CD4-positive, CD25-positive, alpha-beta regulatory T cell (primary cell): Measurements from ENCODE around the gene CDC123. TPM values are rescaled to one million over a fixed set of nuclear protein-coding genes. Genes with fewer than 3 reads are reported as not detected.
A peak's percentile ranks its signal among the peaks of the same experiment; 100 is the strongest.

Experiments used
- ATAC-seq, 2 donors: fragments of 150-1000 bp; cut with Tn5 transposase; one replicate each; pipeline ENCODE4 v1.10.0; 2021; ENCODE audit warnings: low read depth in 2 of 2, moderate number of reproducible peaks in 2 of 2, moderate library complexity in 1 of 2
- DNase-seq, 3 donors: peaks; one replicate each; pipeline versions ENCODE4 v3.0.0 to v3.0.0-alpha.2; 2012 to 2022; ENCODE audit warnings: mixed read lengths in 1 of 3
- H3K27ac ChIP-seq: one replicate; pipeline ENCODE4 v1.7.0; 2013; ENCODE audit warnings: mild to moderate bottlenecking, low read length; ENCODE audit not compliant: insufficient read depth, poor library complexity, severe bottlenecking
- H3K27me3 ChIP-seq: one replicate; pipeline ENCODE4 v1.7.0; 2013; ENCODE audit warnings: low read length; ENCODE audit not compliant: control insufficient read depth, insufficient read depth
- H3K36me3 ChIP-seq: one replicate; pipeline ENCODE4 v1.7.0; 2013; ENCODE audit warnings: mild to moderate bottlenecking, low read length, moderate library complexity; ENCODE audit not compliant: control insufficient read depth, insufficient read depth
- H3K4me1 ChIP-seq: 2 replicates; pipeline ENCODE4 v1.7.0; 2013; ENCODE audit warnings: mild to moderate bottlenecking, low read length; ENCODE audit not compliant: insufficient read depth, control insufficient read depth, poor library complexity, severe bottlenecking
- H3K4me3 ChIP-seq: one replicate; pipeline ENCODE4 v1.7.0; 2013; ENCODE audit warnings: low read depth, mild to moderate bottlenecking, low read length, moderate library complexity
- H3K9me3 ChIP-seq, 2 experiments: 1 replicate in 1 of 2; 2 replicates in 1 of 2; pipeline ENCODE4 v1.7.0; 2013; ENCODE audit warnings: low read length in 2 of 2, mild to moderate bottlenecking in 1 of 2, moderate library complexity in 1 of 2; ENCODE audit not compliant: control insufficient read depth in 2 of 2
- H3K27ac Mint-ChIP-seq, 3 donors: one replicate each; pipeline ENCODE4 v1.8.0; 2020 to 2022; ENCODE audit warnings: mild to moderate bottlenecking in 3 of 3, mixed read lengths in 3 of 3, moderate library complexity in 2 of 3
- H3K27me3 Mint-ChIP-seq: one replicate; pipeline ENCODE4 v1.8.0; 2022; ENCODE audit warnings: mild to moderate bottlenecking, mixed read lengths
- H3K36me3 Mint-ChIP-seq: one replicate; pipeline ENCODE4 v1.8.0; 2020; ENCODE audit warnings: mixed read lengths
- H3K4me1 Mint-ChIP-seq, 4 donors: one replicate each; pipeline ENCODE4 v1.8.0; 2020 to 2022; ENCODE audit warnings: mixed read lengths in 4 of 4, mild to moderate bottlenecking in 1 of 4
- H3K4me3 Mint-ChIP-seq, 4 donors: one replicate each; pipeline ENCODE4 v1.8.0; 2020 to 2022; ENCODE audit warnings: mild to moderate bottlenecking in 4 of 4, mixed read lengths in 4 of 4, moderate library complexity in 3 of 4
- H3K9me3 Mint-ChIP-seq, 7 donors: one replicate each; pipeline ENCODE4 v1.8.0; 2020 to 2022; ENCODE audit warnings: mixed read lengths in 7 of 7, mild to moderate bottlenecking in 3 of 7, moderate library complexity in 2 of 7
- polyA plus RNA-seq, 4 donors: library from polyadenylated mRNA; unstranded; fragments of 300-500 nt; fragmentation: Illumina TruSeq; gene quantifications; one replicate each; pipeline ENCODE4 v1.2.3, GENCODE V29; 2021
- total RNA-seq: library from RNA; stranded (reverse); gene quantifications from one replicate; pipeline ENCODE4 v1.2.3, GENCODE V29; 2022

CDC123 gene
- total and polyA plus RNA-seq, 5 donors from 2014 or later, result 50.3 to 111 (median 100) TPM

DNA sequence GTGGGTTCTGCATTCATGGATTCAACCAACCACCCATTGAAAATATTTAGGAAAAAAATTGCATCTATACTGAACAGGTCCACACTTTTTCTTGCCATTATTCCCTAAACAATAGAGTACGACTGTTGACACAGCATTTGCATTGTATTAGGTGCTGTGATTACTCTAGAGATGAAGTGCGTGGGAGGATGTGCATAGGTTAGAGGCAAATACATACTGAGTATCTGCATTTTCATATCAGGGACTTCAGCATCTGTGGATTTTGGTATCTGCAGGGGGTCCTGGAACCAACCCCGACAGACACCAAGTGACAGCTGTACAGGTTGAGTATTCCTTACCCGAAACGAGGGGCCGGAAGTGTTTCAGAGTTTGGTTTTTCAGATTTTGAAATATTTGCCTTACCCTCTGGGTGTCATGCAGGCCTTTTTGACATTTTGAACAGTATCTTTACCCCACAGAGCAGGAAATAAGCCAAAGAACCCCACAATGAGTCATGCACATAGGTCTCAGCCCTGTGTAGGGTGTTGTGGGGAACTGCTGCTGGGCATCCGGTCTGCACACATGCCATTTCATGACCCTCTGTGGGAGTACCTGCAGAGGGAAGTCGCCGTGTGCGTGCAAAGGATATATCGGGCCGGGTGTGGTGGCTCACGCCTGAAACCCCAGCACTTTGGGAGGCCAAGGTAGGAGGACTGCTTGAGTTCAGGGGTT is 14.8 kb upstream of the CDC123 start:
- DNase-seq, result peak; percentile 43 to 96 (median 79)
- H3K36me3 ChIP-seq, result peaks cover 47% of the 10 kb centered on the region
- H3K36me3 Mint-ChIP-seq, result peaks cover 30% of the 10 kb centered on the region
- peak overlapping the region; percentile 57 for H3K4me3 ChIP-seq
- H3K9me3 Mint-ChIP-seq, result no peaks in the 10 kb centered on the region
- peak overlapping the region; percentile 91 to 97 (median 92) for H3K27ac Mint-ChIP-seq
- peaks cover 19 to 31% (median 20%) of the 10 kb centered on the region in 4 donors for H3K4me1 Mint-ChIP-seq
- H3K27me3 ChIP-seq, result no peaks in the 10 kb centered on the region
- H3K27me3 Mint-ChIP-seq, result no peaks in the 10 kb centered on the region
- peak; percentile 100 for ATAC-seq
- H3K4me1 ChIP-seq, result peaks cover 16% of the 10 kb centered on the region
- no peaks in the 10 kb centered on the region for H3K9me3 ChIP-seq
- peak overlapping the region; percentile 35 to 73 (median 68) for H3K4me3 Mint-ChIP-seq
- peak overlapping the region; percentile 71 for H3K27ac ChIP-seq

DNA sequence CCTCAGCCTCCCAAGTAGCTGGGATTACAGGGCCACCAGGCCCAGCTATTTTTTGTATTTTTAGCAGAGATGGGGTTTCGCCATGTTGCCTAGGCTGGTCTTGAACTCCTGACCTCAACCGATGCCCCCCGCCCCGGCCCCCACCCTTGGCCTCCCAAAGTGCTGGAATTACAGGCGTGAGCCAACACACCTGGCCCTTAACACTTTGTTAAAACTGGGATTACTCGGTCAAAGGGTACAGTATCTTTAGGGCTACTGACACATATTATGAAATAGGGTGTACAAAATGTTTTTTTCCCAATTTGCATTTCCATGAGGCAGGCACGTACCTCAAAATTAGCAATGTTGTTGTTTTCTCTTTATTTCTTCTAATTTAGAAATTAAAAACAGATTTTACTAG is 11.8 kb upstream of the CDC123 start:
- Mint-ChIP-seq H3K27ac (no peak overlapping the region), H3K27me3 (no peaks in the 10 kb centered on the region), H3K9me3 (no peaks in the 10 kb centered on the region), H3K4me1 (peaks cover 23 to 56% (median 25%) of the 10 kb centered on the region in 4 donors), H3K4me3 (no peak overlapping the region), H3K36me3 (peaks cover 40% of the 10 kb centered on the region)
- H3K4me3 ChIP-seq, result no peak overlapping the region
- H3K36me3 ChIP-seq, result peaks cover 39% of the 10 kb centered on the region
- H3K4me1 ChIP-seq, result peaks cover 16% of the 10 kb centered on the region
- ATAC-seq, result no peak
- no peaks in the 10 kb centered on the region for H3K27me3 ChIP-seq
- DNase-seq, result no peak
- H3K9me3 ChIP-seq, result no peaks in the 10 kb centered on the region
- H3K27ac ChIP-seq, result no peak overlapping the region

DNA sequence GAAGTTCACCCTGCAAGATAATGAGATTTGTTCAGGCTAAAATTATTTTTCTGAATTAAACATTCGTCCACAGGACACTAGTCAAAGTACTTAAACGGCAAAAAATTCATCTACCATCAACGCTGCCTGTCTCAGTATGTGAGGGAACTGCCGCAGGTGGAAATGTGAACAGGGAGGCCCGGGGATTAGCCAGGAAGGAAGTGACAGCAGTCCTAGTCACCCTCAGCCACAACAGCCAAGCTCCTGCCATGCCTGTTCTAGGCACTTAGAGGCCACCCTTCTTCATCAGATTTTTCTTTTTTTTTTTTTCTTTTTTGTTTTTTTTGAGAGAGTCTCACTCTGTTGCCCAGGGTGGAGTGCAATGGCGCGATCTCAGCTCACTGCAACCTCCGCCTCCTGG is 9.7 kb upstream of the CDC123 start:
- Histone ChIP-seq H3K27ac (no peak overlapping the region), H3K4me1 (peaks cover 2% of the 10 kb centered on the region), H3K27me3 (no peaks in the 10 kb centered on the region), H3K4me3 (no peak overlapping the region), H3K36me3 (peaks cover 41% of the 10 kb centered on the region), H3K9me3 (no peaks in the 10 kb centered on the region)
- Mint-ChIP-seq H3K4me3 (no peak overlapping the region), H3K27me3 (no peaks in the 10 kb centered on the region), H3K4me1 (peaks cover 11 to 51% (median 18%) of the 10 kb centered on the region in 4 donors), H3K27ac (peak overlapping the region in 2 of 3 donors; percentile 77 to 92), H3K36me3 (peaks cover 42% of the 10 kb centered on the region), H3K9me3 (peaks cover 0 to 2% (median 0%) of the 10 kb centered on the region in 7 donors)
- DNase-seq, result no peak
- ATAC-seq, result no peak

DNA sequence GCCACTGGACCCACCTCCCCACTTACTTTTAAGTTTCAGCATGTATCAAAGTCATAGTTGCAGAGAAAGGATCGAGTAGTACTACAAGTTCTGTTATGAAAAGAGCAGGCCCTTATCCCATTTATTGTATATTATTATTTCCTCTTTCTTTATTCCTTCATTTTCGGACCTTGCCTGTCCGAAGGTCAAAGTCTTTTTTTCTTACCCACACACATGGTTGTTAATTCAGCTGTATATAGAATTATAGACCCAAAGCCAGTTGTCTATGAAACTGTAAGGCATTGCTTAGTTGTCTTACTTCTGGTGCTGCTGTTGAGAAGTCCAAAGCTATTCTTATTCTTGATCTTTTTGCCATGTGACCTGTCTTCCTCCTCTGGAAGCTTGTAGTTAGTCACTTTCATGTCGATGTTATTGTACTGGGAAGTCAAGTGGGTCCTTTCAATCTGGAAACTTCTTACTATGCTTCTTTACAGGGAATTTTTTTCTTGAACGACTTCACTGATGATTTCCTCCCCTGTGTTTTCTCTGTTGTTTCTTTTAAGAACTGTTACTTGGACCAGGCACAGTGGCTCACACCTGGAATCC is 8.6 kb upstream of the CDC123 start:
- H3K36me3 Mint-ChIP-seq, result peaks cover 46% of the 10 kb centered on the region
- Histone ChIP-seq H3K4me3 (no peak overlapping the region), H3K36me3 (peaks cover 47% of the 10 kb centered on the region), H3K27ac (no peak overlapping the region), H3K27me3 (no peaks in the 10 kb centered on the region), H3K4me1 (peaks cover 3% of the 10 kb centered on the region), H3K9me3 (no peaks in the 10 kb centered on the region)
- peaks cover 0 to 2% (median 0%) of the 10 kb centered on the region in 7 donors for H3K9me3 Mint-ChIP-seq
- peak overlapping the region in 1 of 4 donors; percentile 6 for H3K4me3 Mint-ChIP-seq
- H3K4me1 Mint-ChIP-seq, result peaks cover 13 to 50% (median 19%) of the 10 kb centered on the region in 4 donors
- ATAC-seq (no peak), DNase-seq (no peak)
- no peaks in the 10 kb centered on the region for H3K27me3 Mint-ChIP-seq
- peak overlapping the region; percentile 21 to 90 (median 77) for H3K27ac Mint-ChIP-seq

DNA sequence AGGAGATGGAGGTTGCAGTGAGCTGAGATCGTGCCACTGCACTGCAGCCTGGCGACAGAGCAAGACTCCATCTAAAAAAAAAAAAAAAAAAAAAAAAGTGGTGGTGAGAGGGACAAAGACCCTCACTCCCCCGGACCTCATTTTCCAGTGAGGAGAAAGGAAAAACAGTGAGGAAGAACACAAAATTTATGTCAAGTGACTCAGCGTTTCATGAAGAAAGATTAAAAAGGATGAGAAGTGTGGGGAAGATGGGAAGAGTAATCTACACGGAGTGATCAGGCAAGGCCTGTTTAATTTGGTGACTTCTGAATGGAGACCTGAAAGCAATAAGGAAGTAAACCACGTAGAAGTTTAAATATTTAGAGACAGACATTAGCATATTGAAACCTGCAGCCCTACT is 7.3 kb upstream of the CDC123 start:
- peaks cover 42% of the 10 kb centered on the region for H3K36me3 Mint-ChIP-seq
- Histone ChIP-seq H3K27me3 (no peaks in the 10 kb centered on the region), H3K36me3 (peaks cover 46% of the 10 kb centered on the region), H3K9me3 (no peaks in the 10 kb centered on the region), H3K4me1 (peaks cover 4% of the 10 kb centered on the region), H3K27ac (no peak overlapping the region), H3K4me3 (no peak overlapping the region)
- H3K9me3 Mint-ChIP-seq, result peaks cover 0 to 2% (median 0%) of the 10 kb centered on the region in 7 donors
- peak overlapping the region in 1 of 4 donors; percentile 9 for H3K4me3 Mint-ChIP-seq
- ATAC-seq, result no peak
- DNase-seq, result no peak
- H3K27me3 Mint-ChIP-seq, result no peaks in the 10 kb centered on the region
- peak overlapping the region in 1 of 3 donors; percentile 62 for H3K27ac Mint-ChIP-seq
- H3K4me1 Mint-ChIP-seq, result peaks cover 8 to 56% (median 25%) of the 10 kb centered on the region in 4 donors

DNA sequence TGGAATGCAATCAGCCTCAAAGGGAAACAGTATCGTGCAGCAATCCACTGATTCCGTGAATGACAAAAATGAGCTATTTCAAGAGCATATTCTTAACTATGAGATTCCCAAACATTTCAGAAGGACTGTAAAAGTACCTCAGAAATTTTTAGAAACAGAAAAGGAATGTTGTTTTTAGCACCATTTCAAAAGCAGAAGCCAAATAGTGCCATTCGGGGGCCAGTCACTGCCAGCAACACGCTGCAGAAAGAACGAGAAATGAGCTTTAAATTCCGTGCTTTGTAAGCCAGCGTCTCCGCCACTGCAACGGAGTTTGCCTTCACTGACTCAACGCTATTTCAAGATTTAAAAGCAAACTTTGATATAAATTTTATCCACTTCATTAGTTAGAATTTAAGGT is 6.6 kb upstream of the CDC123 start:
- ATAC-seq, result no peak
- peaks cover 44% of the 10 kb centered on the region for H3K36me3 Mint-ChIP-seq
- peaks cover 12 to 64% (median 31%) of the 10 kb centered on the region in 4 donors for H3K4me1 Mint-ChIP-seq

DNA sequence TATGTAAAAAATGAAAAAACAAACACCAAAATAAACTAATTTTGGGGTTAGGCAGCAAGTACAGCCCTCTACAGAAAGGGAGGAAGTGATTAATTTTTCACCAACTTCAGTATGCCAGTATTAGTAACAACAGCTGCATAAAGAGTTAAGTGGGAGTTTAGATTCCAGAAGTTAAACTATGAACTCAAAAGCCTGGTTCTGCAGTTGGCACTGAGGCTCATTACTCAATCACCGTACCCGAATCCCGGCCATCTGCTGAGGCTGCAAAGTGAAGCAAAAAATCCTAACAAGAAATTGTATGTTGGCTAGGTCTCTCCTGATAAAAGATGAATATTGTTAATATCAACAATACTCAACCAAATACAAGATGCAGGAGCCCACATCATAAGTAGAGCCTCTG is 4.3 kb upstream of the CDC123 start:
- H3K4me3 Mint-ChIP-seq, result peak overlapping the region in 2 of 4 donors; percentile 67 to 84
- peaks cover 25% of the 10 kb centered on the region for H3K36me3 Mint-ChIP-seq
- peaks cover 22% of the 10 kb centered on the region for H3K36me3 ChIP-seq

More for the DNA sequence above, 6.6 kb upstream of the CDC123 start:
- DNase-seq, result no peak
- H3K27ac ChIP-seq, result no peak overlapping the region
- Mint-ChIP-seq H3K27me3 (no peaks in the 10 kb centered on the region), H3K9me3 (peaks cover 0 to 2% (median 0%) of the 10 kb centered on the region in 7 donors), H3K27ac (no peak overlapping the region), H3K4me3 (no peak overlapping the region)
- H3K36me3 ChIP-seq, result peaks cover 44% of the 10 kb centered on the region
- no peaks in the 10 kb centered on the region for H3K9me3 ChIP-seq
- H3K4me3 ChIP-seq, result no peak overlapping the region
- no peaks in the 10 kb centered on the region for H3K27me3 ChIP-seq
- H3K4me1 ChIP-seq, result peaks cover 11% of the 10 kb centered on the region

More for the DNA sequence above, 4.3 kb upstream of the CDC123 start:
- Mint-ChIP-seq H3K9me3 (peaks cover 0 to 2% (median 0%) of the 10 kb centered on the region in 7 donors), H3K4me1 (peaks cover 23 to 80% (median 43%) of the 10 kb centered on the region in 4 donors), H3K27me3 (no peaks in the 10 kb centered on the region), H3K27ac (peak overlapping the region in 1 of 3 donors; percentile 38)
- no peaks in the 10 kb centered on the region for H3K27me3 ChIP-seq
- no peaks in the 10 kb centered on the region for H3K9me3 ChIP-seq
- ATAC-seq (no peak), DNase-seq (no peak)
- peaks cover 21% of the 10 kb centered on the region for H3K4me1 ChIP-seq
- H3K27ac ChIP-seq, result no peak overlapping the region
- H3K4me3 ChIP-seq, result no peak overlapping the region
